Lower leg skin (tissue), 3 donors: ENCODE results near the gene KANK4.

Source experiments
- CTCF ChIP-seq, 3 donors: fragments of 450-650 bp; IDR thresholded peaks; one replicate each; pipeline ENCODE4 v1.5.1; 2016; ENCODE audit warnings: antibody characterized with exemption in 3 of 3, mild to moderate bottlenecking in 3 of 3, moderate library complexity in 2 of 3
- POLR2A ChIP-seq, 2 donors: fragments of 450-650 bp; IDR thresholded peaks; one replicate each; pipeline ENCODE4 v1.6.1; 2016 to 2017; ENCODE audit warnings: antibody characterized with exemption in 2 of 2, mild to moderate bottlenecking in 1 of 2, moderate library complexity in 1 of 2

DNA sequence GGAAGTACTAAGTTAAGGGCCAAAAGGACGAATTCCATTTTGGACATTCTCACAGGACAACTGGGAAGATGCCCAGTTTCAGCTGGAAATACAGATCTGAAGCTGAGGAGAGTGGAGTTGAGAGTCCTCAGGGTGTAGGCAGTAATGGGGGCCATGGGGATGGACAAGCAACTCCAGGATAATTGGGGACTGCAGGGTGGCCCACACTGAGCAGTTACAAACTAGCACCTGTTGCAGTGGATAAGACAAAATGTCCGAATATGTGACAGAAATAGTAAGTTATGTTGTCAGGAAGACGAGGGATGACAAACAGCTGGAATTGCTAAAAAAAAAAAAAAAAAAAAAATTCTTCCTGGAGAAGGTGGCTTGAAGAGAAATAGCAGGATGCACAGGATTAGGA, 34.6 kb upstream of the KANK4 start:
- TF ChIP-seq CTCF (IDR thresholded peaks at IDR 0.05) (no peak), POLR2A (IDR thresholded peaks at IDR 0.05) (no peak)
